Islet of Langerhans (tissue), 1 donor: ENCODE measurements around the gene ZNF397.

ENCODE experiments used
- FAIRE-seq: peaks from one replicate; lab custom pipeline; 2011; peaks lifted over from hg19 to GRCh38; lab: Jason Lieb, UNC

The ZNF397 gene

DNA sequence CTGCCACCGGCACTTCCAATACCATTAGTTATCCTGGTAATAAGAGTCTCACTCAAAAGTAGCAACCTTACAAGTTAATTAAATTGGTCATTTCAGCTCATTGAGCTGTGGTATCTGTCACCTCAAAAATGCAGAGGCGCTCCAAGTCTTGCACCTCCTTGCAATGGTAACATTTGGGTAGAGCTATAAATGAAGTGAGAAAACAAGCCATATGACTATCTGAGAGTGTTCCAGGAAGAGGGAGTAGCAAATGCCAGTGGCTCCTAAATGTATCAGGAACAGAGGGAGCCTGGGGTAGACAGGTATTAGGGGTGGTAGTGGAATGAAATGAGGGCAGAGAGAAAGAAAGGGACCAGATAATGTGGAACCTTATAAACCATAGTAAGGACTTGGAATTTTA, 55.2 kb downstream of the ZNF397 start:
- no peak for FAIRE-seq

DNA sequence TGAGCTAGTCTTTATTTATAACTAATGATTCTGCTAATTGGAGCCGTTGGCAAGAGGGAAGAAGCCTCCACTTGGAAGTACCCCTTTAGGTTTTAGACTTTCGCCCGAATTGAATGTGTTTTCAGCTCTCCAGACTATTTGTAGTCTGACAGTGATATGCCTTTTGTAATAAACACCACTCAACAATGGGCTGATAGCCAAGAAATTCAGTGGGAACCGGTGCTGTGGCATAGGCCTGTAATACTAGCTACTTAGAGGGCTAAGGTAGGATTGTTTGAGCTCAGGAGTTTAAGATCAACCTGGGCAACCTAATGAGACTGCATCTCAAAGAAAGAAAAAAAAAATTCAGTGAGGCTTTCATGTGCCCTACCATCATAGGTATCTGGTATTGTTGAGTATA, 62.8 kb downstream of the ZNF397 start:
- no peak for FAIRE-seq

DNA sequence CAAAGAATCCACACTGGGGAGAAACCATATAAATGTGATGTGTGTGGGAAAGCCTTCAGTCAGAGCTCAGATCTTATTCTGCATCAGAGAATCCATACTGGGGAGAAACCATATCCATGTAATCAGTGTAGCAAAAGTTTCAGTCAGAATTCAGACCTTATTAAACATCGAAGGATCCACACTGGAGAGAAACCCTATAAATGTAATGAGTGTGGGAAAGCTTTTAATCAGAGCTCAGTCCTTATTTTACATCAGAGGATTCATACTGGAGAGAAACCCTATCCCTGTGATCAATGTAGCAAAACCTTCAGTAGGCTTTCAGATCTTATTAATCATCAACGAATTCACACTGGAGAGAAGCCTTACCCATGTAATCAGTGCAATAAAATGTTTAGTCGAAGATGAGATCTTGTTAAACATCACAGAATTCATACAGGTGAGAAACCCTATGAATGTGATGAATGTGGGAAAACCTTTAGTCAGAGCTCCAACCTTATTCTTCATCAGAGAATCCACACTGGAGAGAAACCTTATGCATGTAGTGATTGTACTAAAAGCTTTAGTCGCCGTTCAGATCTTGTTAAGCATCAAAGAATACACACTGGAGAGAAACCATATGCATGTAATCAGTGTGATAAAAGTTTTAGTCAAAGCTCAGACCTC, 65.9 kb downstream of the ZNF397 start:
- no peak for FAIRE-seq
